Esophagus squamous epithelium (tissue), 4 donors: Measurements from ENCODE around the gene TRIM62.

ENCODE experiments used
- CTCF ChIP-seq, 6 experiments: fragments of 450-650 bp in 4 of 6; fragments of 200-600 bp in 2 of 6; sonication (generic) in 2 of 6; IDR thresholded peaks; one replicate each; pipeline ENCODE4 v1.5.1; 2016 to 2019; ENCODE audit warnings: antibody characterized with exemption in 6 of 6, mild to moderate bottlenecking in 4 of 6, moderate library complexity in 4 of 6
- POLR2A ChIP-seq, 4 donors: fragments of 450-650 bp; IDR thresholded peaks; one replicate each; pipeline ENCODE4 v1.6.1; 2017; ENCODE audit warnings: antibody characterized with exemption in 4 of 4, mild to moderate bottlenecking in 4 of 4, moderate library complexity in 3 of 4

GRCh38 chr1:33165209-33165608, 16.6 kb downstream of the TRIM62 start:
- TF ChIP-seq CTCF (IDR thresholded peaks at IDR 0.05) = no peak
- no peak for TF ChIP-seq POLR2A (IDR thresholded peaks at IDR 0.05)
